ENCODE measurements around the gene NUMA1.

Gene NUMA1

GRCh38 chr11:72102631-72102945 is 22.2 kb upstream of the NUMA1 start:
- DNase-seq, result no peak

- DNase-seq, result no peak
These were observed 21.8 kb upstream of the NUMA1 start for GRCh38 chr11:72102162-72102561.

DNA sequence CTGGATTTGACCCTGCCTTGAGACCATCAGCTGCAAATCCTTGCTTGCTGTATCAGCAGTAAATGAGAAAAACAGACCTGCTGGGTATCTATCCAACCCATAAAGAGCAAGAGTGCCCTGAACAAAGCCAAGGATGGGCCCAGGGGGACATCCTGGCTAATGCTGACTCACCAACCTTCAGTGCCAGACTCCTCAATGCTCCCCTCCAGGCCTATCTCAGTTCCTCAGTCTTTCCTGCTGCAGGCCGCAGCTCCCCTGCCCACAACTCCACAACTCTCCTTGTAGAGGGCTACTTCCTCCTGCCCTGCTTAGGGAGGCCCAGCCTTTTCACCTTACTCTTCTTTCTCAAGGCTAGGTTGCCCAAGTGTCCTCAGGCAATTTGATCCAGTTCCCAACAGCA is 20.1 kb upstream of the NUMA1 start:
- DNase-seq, result no peak

DNA sequence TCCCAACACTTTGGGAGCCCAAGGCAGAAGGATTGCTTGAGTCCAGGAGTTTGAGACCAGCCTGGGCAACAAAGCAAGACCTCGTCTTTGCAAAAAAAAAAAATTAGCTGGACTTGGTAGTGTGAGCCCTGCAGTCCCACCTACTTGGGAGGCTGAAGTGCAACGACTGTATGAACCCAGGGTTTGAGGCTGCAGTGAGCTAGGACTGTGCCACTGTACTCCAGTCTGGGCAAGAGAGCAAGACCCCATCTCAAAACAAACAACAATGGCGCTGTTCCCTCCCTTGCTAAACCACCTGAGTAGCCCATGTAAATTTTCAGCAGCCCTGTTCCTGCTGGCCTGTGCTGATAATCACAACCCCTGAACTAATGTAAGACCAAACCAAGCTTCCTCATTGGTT is 19.7 kb upstream of the NUMA1 start:
- no peak for DNase-seq

GRCh38 chr11:72098741-72099140 is 18.4 kb upstream of the NUMA1 start:
- no peak for DNase-seq

DNA sequence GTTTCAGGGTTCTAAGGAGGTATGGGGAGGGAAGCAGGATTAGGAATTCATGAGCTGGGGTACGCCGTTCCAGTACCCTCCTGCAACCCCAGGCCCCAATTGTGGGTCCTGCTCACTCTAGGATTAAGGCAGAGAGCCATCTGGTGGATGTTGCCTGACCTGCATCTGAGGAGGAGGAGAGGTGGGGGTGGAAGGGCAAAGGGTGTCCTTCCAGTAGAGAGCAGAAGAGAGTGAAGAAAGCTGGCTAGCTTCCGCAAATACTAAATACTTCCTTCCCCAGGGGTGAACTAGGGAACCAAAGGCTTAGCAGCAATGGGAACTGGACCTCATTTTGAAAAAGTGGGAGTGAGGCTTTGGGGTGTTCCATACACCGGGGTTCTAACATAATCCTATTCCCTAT is 10.9 kb upstream of the NUMA1 start:
- DNase-seq, result peak; percentile 61

GRCh38 chr11:72088076-72088808 is 7.9 kb upstream of the NUMA1 start:
- DNase-seq, result no peak

DNA sequence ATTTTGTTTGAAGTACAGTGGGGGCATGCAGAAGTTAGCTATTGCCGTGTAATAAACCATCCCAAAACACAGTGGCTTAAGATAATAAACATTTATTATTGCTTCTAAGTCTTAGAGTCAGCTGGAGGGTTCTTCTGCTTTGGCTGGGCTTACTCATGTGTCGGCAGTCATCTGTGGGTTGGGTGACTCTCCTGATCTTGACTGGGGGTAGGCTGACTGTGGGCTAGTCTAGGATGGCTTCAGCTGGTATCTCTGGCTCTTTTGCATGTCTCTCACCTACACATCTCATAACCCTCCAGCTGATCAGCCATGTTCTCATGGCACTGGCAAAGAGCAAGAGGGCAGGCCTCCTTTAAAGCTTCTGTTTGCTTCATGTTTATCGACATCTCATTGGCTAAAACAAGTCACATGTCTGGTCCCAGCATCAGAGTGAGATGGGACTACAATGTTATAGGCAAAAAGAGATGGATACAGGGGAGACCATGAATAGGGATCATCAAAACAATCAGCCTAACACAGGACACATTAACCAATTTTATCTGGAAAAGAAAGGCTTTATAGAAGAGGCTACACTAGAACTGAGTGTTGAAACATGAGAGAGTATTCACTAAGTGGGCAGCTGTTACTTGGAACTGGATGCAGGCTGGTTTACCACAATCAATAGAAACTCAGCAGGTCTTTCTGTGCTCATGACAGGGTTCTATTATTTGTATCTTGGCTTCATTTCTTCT is 5.4 kb upstream of the NUMA1 start:
- DNase-seq, result no peak

DNA sequence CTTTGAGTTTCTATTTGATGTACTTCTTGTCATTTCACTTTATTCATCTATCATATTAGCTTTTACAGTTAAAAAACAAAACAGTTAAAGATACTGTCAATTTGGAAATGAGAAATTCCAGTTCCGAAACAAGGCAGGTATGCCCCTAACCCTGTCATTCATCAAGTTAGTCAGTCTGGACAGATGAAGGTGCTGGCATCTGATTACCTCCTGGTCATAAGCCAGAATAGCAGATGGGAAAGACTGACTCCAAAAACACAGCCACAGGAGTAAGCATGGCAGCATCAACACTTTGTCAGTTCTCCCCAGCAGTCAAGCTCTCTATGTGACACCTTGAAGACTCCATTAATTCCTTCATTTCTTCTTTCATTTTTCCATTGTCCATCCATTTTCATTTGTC is 4.6 kb upstream of the NUMA1 start:
- no peak for DNase-seq

DNA sequence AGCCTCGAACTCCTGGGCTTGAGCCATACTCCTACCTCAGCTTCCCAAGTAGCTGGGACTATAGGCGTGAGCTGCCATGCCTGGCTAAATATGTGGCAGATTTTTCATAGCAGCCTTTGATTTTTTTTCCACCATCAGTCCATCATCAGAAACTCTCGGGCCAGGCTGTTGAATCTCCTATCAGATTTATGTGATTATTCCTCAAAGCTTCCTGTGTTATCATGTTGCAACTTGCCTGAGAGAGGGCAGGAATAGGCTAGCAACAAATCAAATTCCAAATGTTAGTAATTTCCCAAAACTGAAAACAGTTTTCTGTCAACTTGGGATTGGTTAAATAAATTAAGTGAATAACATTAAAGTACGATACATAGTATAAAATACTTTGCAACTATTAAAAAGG is 3.7 kb upstream of the NUMA1 start:
- no peak for DNase-seq

- no peak for DNase-seq
These were observed 3.1 kb upstream of the NUMA1 start for GRCh38 chr11:72083414-72083813.

GRCh38 chr11:72081821-72082453 is 1.6 kb upstream of the NUMA1 start:
- no peak for DNase-seq

- DNase-seq, result no peak
These were observed 872 bp upstream of the NUMA1 start for GRCh38 chr11:72081184-72081644.

DNA sequence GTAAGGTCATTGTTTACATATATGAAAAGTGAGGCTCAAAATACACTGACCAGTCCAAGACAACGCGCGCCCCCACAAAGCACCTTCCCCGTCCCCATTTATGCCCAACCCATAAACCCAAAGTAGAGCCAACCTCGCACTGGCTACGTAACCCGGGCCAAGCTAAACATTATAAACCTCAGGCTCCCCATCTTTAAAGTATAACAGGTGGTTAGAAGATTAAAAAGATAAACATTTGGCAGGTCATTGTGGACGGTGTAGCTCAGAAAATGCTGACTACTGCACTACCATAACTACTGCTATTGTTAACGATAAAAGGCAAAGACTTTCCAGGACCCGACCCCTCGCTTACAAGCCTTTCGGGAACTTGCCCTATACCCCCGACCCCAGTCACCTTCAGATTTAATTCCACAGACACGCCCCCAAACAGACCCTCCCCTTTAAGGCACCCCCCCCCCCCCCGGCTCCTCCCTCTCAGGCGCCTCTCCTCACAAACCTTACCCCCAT is 470 bp downstream of the NUMA1 start:
- DNase-seq, result no peak

DNA sequence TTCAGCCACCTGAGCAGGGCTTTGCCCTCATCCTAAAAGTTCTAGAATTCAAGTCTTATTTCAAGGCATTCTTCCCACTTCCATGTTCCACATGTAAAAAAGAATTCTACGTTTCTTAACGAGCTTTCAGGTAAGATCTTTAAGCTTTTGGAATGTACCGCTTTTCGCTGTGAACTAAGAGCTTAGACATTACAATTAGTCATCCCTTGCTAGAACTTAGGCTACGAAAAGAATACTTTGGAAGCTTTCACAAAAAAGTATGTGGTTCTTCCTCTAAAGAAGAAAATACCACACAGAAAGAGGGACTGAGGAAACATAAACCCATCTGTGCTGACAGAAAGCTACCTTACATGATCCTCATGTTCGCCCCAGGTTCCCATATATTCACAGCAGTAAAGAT is 1.9 kb downstream of the NUMA1 start:
- no peak for DNase-seq

DNA sequence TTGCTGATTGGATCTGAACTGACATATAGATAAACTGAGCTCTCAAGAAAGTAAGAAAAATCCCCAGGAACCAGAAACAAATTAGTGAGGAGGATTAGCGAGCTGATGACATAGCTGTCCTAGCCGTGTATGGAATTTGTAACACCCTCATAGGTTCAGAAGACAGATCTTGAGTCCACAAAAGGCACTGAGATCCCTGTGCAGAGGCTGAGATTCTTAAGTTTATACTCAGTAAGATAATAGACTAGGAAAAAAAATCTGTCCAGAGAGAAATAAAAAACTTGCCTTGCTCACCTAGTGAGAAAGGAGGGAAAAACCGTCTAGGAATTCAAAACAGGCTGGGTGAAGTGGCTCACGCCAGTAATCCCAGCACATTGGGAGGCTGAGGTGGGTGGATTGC is 4.6 kb downstream of the NUMA1 start:
- no peak for DNase-seq

DNA sequence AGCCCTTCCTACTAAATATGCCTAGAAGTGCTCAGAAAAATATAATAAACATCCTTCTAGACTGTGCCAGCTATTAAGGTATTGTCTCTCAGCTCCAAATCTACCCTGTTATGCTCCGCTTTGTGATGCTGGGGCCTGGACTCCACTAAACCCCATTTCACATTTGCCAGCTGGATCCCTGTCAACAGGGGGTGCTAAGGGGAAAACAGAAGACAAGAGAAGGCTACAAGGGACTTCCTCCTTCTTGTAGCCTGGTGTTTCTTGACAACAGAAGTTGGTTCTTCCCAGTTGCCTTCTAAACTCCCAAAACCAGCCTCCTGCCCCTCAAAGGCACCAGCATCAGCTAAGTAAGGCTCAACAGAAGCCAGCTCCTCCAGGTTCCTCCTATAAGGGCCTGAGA is 5.2 kb downstream of the NUMA1 start:
- DNase-seq, result peak; percentile 41

DNA sequence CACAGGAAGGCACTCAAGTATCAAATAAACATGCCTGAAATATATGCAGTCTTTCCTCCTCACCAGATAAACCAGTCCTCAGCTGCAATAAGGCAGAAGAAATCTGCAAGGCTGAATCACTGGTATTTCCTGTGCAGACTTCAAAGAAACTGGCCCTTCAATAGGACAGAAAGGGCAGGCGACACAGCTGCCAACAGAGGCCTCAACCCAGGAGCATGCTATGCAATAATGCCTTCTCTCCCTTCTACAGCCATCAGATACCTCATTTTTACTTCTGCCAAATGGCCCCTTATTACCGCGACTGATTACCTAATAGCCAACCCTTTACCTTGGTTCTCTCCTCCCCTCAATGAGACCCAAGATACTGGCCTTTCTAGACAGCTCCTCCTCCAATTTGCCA is 8.0 kb downstream of the NUMA1 start:
- DNase-seq, result peak; percentile 87

DNA sequence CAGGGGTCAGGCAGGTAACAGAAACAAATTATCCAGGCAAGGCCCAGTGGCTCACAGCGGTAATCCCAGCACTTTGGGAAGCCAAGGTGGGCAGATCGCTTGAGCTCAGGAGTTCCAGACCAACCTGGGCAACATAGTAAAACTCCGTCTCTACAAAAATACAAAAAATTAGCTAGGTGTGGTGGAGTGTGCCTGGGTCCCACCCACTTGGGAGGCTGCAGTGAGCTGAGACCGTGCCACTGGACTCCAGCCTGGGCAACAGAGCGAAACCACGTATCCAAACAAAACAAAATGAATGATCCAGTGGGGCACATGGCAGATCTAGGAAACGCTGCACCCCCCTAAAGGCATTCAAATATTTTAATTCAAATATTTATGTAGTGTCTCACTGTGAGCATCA is 9.9 kb downstream of the NUMA1 start:
- no peak for DNase-seq

- DNase-seq, result peak; percentile 69
These were observed 10.5 kb downstream of the NUMA1 start for GRCh38 chr11:72069787-72070251.

DNA sequence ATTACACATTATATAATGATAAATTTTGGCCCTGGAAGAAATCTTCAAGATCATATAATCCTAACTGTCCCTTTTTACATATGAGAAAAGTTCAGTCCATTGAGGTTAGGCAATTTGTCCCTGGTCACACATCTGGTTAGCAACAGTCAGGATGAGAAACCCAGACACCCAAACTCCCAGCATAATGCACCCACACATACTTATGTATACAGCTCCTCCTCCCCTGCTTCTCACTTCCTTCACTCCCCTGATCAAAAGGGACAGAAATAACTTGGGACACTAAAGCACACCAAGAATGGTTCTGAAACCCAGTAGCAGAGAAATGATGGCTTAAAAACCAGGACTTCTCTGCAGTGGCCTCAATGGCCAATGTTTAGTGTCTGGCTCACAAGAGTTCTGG is 11.1 kb downstream of the NUMA1 start:
- DNase-seq, result no peak

- DNase-seq, result no peak
These were observed 12.7 kb downstream of the NUMA1 start for GRCh38 chr11:72067676-72068075.

- no peak for DNase-seq
These were observed 13.1 kb downstream of the NUMA1 start for GRCh38 chr11:72067266-72067665.

DNA sequence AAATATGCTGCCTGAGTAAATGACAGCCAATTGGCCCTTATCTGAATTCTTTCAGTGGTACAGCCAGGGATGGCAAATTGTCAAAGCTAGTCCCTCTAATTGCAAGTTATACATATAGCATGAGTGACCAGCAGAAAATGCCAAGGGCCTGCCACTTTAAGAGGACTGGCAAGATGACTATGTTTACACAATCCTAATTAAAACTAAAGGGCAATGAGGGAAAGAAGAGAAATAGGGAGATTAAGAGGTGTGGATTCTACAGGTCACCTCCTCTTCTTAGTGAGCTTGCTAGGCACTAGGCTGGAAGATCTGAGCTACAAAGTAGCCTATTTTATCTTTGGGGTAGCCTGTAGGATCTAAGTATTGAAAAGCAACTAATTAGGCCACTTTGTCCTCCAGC is 13.5 kb downstream of the NUMA1 start:
- no peak for DNase-seq
